DND-41 (cell line): ENCODE results near the gene CNTFR.

Source experiments
- EZH2 ChIP-seq: IDR thresholded peaks from 3 replicates; pipeline ENCODE4 v1.6.1; 2012; ENCODE audit warnings: borderline replicate concordance, low read depth, mild to moderate bottlenecking, moderate library complexity, low read length, inconsistent platforms; ENCODE audit not compliant: severe bottlenecking
- TF ChIP-seq, protein P1 (sequence below): IDR thresholded peaks from 2 replicates; pipeline ENCODE4 v1.5.1; 2012; ENCODE audit warnings: borderline replicate concordance, low read length, moderate library complexity, mild to moderate bottlenecking; ENCODE audit not compliant: poor library complexity, severe bottlenecking; ENCODE audit errors: extremely low read depth

DNA sequence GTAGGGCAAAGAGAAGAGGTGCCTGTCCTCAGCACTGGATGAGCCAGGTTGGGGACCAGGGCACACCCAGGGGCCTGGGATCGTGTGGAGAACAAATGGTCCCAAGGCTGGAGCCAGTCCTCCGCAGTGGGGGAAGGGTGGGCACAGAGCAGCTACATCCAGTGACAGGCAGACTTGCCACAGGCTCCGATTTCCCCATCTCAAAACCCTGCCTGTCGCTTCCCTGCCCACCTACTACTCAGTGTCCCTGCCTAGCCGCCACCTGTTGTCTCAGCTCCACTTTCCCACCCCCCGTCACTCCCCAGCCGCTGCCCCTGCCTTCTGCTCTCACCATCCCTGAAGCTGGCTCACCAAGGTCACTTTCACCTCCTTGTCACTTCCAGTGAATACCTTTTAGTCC lies 52.8 kb downstream of the CNTFR start:
- TF ChIP-seq, protein P1, sequence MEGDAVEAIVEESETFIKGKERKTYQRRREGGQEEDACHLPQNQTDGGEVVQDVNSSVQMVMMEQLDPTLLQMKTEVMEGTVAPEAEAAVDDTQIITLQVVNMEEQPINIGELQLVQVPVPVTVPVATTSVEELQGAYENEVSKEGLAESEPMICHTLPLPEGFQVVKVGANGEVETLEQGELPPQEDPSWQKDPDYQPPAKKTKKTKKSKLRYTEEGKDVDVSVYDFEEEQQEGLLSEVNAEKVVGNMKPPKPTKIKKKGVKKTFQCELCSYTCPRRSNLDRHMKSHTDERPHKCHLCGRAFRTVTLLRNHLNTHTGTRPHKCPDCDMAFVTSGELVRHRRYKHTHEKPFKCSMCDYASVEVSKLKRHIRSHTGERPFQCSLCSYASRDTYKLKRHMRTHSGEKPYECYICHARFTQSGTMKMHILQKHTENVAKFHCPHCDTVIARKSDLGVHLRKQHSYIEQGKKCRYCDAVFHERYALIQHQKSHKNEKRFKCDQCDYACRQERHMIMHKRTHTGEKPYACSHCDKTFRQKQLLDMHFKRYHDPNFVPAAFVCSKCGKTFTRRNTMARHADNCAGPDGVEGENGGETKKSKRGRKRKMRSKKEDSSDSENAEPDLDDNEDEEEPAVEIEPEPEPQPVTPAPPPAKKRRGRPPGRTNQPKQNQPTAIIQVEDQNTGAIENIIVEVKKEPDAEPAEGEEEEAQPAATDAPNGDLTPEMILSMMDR: no peak
- no peak for TF ChIP-seq EZH2
